Measurements from ENCODE around the gene CNR1.

DNA sequence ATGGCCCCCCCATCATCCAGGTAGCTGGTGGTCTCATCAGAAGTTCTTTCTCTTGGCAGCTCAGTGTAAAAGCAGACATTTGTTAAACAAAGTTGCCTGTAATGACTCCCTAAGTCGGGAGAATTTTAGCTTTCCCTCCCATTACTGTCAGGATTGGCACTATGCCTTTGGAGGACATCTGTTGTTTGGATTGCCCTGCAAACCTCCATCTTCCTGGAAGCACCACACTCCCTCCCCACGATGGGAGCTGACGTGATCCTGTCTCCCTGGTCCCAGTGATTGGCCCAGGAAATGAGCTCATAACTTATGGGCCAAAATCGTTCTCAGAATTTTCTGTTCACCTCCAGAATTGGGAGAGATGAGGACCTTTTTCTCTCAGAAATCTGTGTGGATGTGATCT is 42.6 kb upstream of the CNR1 start:
- TF ChIP-seq, protein P1, sequence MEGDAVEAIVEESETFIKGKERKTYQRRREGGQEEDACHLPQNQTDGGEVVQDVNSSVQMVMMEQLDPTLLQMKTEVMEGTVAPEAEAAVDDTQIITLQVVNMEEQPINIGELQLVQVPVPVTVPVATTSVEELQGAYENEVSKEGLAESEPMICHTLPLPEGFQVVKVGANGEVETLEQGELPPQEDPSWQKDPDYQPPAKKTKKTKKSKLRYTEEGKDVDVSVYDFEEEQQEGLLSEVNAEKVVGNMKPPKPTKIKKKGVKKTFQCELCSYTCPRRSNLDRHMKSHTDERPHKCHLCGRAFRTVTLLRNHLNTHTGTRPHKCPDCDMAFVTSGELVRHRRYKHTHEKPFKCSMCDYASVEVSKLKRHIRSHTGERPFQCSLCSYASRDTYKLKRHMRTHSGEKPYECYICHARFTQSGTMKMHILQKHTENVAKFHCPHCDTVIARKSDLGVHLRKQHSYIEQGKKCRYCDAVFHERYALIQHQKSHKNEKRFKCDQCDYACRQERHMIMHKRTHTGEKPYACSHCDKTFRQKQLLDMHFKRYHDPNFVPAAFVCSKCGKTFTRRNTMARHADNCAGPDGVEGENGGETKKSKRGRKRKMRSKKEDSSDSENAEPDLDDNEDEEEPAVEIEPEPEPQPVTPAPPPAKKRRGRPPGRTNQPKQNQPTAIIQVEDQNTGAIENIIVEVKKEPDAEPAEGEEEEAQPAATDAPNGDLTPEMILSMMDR (IDR thresholded peaks at IDR 0.05; ENCODE audit: insufficient read depth, low read depth, low read length): no peak
- TF ChIP-seq EZH2 (IDR thresholded peaks at IDR 0.05; ENCODE audit: insufficient read depth, low read length): no peak
